GM18502 (cell line): ENCODE results near the gene FRG1.
"Not testable (repeated sequence)": the region's sequence is repeated elsewhere in the genome, so short reads cannot be mapped to it uniquely, and the experiment has no call there.

ENCODE experiments used
- ATAC-seq: cut with Tn5 transposase; IDR thresholded peaks from one replicate; pipeline ENCODE4 v1.9.1; 2021; ENCODE audit warnings: mild to moderate bottlenecking; ENCODE audit not compliant: unreplicated experiment, poor library complexity

Gene FRG1

DNA sequence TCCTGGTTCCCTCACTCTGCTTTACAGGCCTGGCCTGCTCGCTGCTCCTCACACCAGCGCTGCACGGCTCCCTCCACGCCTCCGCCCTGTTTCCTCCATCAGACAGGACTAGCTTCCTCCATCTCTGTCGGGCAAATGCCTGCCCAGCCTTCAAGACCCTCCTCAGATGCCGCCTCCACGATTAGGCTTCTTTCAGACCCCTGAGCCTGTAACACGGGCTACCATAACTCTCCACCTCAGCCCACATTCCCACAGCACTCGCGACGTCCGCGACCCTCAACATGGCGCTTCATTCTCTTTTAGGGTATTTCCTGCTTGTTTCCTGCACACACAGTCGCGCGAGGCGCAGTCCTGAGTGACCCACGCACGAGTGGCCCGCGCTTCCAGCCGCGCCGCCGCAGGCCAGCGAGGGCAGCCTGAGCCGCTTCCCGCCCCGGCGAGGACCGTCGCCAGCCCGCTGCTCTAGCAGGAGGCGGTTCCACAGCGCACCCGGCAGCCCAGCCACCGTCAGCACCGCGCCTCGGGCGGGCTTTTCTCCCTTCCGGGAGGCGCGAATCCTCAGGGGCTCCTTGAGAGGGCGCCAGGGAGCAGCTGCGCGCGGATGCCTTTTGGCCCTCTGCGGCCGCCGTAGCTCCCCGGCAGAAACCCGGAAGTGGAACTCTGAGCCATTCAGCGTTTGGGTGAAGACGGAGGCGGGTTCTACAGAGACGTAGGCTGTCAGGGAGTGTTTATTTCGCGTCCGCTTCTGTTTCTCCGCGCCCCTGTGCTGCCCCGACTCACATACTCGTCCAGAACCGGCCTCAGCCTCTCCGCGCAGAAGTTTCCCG, at the start of gene FRG1:
Gene FRG1 (plus strand): TSS at position 695 of the 827 bp plus-strand sequence. CDS start 138 bp downstream, outside the sequence.
- peak; percentile 99 for ATAC-seq

DNA sequence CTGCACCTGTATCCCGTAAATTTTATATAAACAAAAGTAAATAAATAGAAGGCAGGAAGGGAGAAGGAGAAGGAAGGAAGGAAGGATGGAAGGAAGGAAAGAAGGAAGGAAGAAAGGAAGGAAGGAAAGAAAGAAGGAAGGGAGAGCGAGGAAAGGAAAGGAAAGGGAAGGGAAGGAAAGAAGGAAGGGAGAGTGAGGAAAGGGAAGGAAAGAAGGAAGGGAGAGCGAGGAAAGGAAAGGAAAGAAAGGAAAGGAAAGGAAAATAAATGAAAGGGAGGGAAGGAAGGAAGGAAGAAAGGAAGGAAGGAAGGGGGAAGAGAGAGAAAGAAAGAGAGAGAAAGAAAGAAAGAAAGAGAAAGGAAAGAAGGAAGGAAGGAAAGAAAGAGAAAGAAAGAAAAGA, 43.0 kb upstream of the FRG1 start:
- ATAC-seq: no peak

DNA sequence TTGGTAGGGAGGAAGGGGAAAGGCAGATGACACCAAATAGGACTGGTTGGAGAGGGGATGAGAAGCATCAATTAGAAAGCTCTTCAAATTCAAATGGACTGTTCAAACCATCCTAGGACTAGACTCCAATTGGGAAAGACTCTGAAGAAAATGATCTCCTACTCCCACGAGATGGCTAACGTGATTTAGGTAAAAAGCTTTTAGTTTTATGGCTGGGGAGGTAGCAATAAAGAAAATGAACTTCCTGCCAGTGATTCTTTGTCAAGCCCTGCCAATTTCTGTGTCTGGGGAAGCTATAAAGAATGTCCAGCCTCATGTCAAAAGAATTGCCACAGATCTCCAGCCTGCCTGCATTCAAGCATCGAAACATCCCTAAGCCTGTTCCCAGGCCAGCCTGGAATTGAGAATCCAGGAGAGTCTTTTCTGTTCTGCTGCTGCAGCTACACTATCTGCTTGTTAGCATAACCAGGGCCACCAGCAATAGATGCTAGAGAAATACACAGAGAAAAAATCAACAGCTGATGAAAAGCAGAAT, 41.1 kb upstream of the FRG1 start:
- not testable (repeated sequence) for ATAC-seq

DNA sequence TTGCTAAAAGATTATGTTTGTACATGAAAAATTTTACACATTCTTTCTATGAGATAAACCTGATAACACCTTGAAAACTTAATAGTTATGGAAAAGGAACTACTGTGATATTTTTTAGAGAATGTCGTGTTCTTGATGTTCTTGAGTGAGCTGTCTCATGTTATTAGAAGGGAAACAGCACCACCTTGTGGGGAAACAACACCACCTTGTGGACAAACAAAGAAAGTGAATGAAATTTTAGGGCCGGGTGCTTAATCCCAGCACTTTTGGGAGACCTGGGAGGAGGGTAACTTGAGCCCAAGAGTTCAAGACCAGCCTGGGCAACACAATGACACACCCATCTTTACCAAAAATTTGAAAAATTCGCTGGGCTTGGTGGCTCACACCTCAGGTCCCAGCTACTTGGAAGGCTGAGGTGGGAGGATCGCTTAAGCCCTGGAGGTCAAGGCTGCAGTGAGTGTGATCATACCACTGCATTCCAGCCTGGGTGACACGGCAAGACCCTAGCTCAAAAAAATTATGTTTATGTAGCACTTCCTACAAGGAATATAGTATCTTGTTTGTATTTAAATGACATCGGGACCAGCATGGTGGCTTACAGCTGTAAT, 36.1 kb upstream of the FRG1 start:
- ATAC-seq: peak; percentile 74

DNA sequence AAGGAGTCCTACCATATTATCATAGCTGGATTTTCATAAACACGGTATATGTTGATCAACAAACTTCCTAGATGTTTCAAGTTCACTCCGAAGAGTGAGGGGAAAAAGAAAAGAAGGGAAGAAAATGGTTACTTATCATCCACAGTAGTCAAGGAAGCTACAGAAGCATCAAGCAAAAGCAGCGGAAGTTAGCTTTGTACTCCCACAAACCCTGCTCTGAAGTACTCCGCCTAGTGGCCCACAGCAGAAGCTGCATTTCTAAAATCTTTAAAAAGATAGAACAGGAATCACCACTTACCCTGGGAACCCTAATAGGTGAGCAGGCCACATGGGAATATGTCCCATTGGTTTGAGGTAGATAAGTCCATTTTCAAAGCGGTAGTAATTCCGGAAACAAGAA, 28.5 kb upstream of the FRG1 start:
- no peak for ATAC-seq

DNA sequence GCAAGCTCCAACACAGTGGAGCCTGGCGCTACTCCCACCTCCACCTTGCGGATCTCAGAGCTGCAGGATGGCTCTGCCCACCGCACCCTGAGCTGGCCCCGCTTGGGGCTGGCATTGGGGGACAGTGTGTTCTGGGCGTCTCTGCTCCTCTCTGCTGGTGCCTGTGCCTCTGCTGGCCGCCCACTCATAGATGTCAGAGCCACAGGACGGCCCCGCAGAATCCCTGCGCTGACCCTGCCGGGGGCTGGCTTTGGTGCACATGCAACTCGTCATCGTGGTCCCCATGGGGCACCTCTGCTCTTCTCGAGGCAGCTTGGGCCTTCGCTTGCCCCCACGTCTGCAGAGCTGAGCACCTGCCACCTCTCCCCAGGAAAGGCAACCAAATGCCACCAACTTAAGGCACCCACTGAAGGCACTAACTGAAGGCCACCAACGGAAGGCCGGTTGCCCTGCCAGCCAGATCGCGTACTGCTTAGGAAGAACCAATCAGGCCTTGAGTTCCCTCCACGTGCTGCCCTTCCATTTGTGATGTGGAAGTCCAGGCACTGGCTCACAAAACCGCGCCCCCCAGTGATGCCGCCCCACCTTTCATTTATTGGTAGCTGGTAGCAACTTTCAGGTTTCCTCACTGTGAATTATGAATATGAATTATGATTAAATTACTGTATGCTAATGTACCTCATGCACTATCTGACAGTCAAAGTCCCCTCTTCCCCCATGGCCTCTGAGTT, 23.3 kb upstream of the FRG1 start:
- ATAC-seq: no peak

DNA sequence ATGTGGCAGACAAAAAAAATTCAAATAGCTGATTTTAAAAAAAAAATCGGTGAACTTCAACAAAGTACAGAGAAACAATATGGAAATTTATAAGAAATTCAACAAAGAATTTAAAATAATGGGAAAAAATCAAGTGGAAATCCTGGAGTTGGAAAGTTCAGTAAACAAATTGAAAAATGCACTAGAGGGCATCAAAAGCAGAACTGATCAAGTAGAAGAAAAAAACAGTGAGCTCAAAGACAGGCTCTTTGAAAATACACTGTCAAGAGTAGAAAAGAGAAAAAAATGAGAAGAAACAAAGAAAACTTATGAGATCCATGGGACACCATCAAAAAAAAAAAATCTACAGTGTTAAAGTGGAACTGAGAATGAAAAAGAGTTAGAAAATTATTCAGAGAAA, 19.6 kb upstream of the FRG1 start:
- ATAC-seq: no peak

DNA sequence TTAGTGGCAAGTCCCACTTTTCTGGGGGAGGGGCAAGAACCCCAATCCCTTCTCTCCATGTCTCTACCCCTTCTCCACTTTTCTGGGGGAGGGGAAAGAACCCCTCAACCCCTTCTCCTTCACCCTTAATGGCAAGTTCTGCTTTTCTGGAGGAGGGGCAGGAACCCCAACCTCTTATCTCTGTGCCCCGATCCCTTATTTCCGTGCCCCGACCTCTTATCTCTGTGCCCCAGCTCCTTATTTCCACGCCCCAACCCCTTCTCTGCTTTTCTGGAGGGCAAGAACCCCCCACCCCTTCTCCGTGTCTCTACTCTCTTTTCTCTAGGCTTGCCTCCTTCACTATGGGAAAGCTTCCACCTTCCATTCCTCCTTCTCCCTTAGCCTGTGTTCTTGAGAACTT, 13.9 kb upstream of the FRG1 start:
- not testable (repeated sequence) for ATAC-seq

DNA sequence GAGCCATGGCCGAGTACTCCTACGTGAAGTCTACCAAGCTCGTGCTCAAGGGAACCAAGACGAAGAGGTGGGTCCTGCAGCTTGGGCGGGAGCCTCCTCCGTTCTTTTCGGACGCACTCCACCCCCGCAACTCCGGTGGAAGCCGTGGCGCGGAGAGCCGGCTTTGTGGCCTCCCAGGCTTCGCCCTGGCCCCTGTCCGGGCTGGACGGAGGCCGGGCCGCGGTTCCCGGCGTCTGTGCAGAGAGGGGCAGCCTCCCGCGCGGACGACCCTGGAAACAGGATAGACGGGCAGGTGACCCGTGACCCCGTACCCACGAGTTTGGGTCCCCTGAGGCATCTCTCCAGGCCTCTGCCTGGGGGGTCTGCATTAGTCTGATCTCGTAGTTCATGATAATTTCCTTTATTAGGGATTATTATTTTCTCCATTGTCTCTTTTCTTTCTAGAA, 356 bp downstream of the FRG1 start:
- no peak for ATAC-seq

DNA sequence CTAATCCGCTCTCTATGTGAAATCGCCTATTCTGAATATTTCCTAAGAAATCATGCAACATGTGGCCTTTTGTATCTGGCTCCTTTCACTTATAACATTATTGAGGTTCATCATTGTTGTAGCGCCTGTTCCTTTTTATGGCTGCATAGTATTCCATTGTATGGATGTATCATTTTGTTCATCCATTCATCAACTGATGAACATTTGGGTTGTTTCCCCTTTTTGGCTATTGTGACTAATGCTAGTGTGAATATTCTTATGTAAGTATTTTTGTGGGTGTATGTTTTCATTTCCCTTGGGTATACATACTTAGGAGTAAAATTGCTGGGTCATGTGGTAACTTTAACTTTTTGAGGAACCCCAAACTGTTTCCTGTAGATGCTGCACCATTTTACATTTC, 1.7 kb downstream of the FRG1 start:
- ATAC-seq: not testable (repeated sequence)

DNA sequence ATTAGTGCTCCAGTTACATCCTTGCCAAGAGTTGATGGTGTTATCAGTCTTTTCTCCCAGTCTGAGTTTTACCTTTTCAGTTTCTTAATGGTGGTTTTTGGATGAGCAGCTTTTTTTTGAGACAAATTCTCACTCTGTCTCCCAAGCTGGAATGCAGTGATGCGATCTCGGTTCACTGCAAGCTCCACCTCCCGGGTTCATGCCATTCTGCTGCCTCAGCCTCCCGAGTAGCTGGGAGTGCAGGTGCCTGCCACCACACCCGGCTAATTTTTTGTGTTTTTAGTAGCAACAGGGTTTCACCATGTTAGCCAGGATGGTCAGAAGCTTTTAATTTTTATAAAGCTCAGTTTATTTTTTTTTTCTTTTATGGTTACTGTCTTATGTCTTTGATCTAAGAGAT, 3.4 kb downstream of the FRG1 start:
- ATAC-seq: not testable (repeated sequence)

DNA sequence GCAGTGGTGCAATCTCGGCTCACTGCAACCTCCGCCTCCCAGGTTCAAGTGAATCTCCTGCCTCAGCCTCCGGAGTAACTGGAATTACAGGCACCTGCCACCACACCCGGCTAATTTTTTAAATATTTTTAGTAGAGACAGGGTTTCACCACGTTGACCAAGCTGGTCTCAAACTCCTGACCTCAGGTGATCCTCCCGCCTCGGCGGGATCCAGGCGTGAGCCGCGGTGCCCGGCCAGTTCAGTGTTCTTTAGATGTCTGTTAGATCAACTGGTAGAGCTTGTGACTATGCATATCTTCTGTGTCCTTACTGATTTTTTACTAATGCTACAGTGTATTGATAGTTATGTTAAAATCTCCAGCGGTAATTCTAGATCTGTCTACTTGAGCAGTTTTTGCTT, 6.2 kb downstream of the FRG1 start:
- ATAC-seq: not testable (repeated sequence)

DNA sequence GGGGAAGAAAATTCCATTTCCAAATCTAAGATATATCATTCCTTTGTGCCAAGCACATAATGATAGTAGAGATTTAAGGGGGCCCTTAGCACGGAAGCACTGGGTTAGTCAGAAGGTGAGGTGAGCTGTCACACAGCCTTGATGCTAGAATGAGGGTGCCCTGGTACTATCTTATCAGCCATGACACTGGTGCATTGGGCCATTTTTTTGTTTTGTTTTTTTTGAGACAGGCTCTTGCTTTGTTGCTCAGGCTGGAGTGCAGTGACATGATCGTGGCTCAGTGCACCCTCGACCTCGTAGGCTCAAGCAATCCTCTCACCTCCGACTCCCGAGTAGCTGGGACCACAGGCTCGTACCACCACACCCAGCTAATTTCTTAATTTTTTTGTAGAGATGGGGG, 7.8 kb downstream of the FRG1 start:
- not testable (repeated sequence) for ATAC-seq

DNA sequence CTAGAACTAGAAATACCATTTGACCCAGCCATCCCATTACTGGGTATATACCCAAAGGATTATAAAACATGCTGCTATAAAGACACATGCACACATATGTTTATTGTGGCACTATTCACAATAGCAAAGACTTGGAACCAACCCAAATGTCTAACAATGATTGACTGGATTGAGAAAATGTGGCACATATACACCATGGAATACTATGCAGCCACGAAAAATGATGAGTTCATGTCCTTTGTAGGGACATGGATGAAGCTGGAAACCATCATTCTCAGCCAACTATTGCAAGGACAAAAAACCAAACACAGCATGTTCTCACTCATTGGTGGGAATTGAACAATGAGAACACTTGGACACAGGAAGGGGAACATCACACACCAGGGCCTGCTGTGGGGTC, 28.6 kb downstream of the FRG1 start:
- ATAC-seq: not testable (repeated sequence)

DNA sequence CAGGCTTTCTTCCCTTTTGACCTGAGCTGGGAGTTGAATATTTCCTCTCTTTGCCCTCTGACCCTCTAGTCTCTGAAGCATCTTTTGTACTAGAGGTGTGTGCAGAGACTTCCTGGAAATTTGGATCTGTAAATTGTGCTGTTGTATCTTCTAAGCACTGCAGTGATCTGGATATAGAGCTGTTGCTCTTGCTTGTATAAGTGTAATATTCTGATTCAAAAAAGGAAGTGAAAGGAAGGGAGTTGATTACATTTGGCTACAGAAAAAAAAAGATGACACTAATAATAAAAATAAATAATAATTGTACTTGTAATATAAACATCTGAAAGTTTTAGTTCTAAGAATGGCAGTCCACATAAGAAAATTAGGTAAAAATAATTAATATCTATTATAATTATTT, 33.0 kb downstream of the FRG1 start:
- no peak for ATAC-seq

DNA sequence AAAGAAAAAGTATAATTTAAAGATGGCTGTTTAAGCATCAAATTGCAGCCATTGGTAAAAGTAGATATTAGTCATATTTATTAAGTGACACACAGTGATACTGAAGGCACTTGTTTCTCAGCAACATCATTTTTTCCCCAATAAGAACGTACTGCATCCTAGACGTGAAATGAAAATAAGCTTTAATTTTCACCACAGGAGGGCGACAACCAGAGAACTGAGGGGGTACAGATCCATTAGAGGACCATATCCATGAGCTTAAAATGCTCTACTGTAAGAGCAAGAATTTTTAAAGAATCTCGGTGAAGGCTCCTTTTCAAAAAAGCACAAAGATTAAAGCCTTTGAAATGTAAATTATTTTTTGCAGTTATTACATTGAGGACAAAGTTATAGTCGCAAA, 33.4 kb downstream of the FRG1 start:
- ATAC-seq: no peak

DNA sequence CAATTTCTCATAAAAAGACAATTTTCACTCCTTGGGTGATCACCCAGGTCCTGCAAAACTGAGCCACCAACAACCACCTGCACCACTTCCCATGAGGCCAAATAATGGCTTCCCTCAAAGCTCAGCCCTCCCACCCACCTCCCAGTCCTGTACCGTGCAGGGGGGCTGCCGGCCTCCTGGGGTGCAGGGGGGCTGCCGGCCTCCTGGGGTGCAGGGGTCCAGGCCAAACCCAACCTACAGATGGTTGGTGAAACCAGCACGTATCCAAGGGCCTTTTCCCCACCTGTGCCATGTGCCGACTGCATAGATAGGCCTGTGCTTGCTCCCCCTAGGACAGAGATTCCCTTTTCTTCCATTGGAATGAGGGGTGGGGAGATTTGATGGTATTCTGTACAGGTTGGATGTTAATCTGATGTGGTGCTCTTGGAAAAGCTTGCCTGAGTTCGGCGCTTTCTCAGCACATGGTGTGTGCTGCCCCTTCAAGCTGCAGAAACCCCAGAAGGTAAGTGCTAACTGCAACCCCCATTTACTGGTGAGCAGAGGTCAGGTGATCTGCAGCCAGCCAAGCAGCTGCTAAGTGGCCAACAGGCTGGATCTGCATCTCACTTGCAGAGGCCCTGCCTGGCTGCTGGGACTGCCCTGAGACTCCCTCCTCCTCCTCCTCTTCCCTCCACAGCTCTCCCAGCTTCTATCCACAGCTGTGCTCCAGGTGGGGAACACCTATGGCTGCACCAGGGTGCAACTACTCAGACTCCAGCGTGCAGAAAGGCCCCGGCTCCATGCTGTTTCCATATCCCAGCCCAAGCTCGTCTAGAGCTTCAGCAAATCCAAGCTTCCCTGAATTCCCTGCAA, 38.8 kb downstream of the FRG1 start:
- ATAC-seq: no peak

DNA sequence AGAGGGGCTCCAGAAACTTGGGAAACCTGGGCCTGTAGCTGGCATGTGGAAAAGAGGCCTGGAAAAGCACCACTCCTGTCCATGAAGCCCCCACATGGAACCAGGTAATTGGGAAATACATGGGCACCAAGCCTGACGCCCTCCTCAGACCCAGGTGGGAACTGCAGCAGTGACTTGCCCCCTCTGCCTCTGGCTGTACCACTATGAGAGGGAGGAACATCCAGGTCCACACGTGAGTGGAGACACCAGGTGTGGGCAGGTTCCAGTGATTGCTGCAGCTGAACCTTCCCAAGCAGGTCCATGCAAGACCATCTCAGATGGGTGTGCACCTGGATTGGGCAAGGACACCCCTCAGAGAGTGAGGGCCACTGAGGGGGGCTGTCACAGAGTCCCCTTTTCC, 39.6 kb downstream of the FRG1 start:
- not testable (repeated sequence) for ATAC-seq

DNA sequence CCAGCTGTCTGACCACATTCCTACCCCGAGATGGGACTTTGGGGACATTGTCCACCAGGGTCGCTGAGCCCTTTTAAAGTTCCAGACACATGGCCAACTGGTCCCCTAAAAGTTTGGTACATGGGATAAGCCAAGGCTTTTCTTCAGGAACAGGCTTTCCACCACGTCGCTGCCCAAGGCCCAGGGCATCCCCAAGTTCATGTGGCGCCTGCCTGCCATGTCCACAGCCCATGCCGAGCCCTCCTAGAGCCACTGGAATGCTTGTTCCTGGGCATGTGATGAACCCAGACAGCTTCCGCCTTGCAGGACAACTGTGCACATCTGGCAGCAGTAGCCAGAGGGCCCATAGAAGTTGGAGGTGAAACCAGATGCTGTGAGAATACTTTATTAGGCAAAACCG, 41.3 kb downstream of the FRG1 start:
- no peak for ATAC-seq

DNA sequence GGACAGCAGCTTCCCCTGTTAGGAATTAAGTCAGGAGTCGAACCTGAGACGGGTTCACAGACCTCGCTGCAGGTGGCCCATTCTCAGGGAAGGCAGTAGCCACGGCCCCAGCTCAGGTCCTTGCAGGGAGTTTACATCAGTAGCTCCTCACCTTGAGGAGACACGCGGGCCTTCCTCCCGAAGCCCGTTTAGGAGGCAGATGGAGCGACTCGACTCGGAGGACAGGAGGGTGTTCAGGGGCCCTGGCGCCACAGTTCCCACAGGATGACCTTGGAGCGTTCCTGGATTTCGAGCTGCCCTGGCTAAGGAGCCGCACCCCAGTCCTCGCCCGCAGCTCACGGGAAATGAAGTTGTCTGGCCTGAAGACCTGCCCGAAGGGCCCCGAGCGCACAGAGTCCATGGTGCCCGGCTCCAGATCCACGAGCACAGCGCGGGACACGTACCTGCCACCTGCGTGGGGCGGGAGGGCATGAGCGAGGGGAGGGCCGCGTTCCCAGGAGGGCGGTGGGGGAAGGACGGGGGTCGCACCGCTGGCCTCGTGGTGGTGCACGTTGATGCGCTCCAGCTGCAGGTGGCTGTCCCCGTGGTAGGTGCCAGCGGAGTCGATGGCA, 43.3 kb downstream of the FRG1 start:
- not testable (repeated sequence) for ATAC-seq
